HG03159 (cell line): ENCODE data around the gene DPY19L3.
"Not testable (repeated sequence)": the region's sequence is repeated elsewhere in the genome, so short reads cannot be mapped to it uniquely, and the experiment has no call there.

Source experiments
- ATAC-seq: cut with Tn5 transposase; IDR thresholded peaks from one replicate; pipeline ENCODE4 v1.9.1; 2021; ENCODE audit warnings: mild to moderate bottlenecking, moderate library complexity; ENCODE audit not compliant: unreplicated experiment

Gene DPY19L3

DNA sequence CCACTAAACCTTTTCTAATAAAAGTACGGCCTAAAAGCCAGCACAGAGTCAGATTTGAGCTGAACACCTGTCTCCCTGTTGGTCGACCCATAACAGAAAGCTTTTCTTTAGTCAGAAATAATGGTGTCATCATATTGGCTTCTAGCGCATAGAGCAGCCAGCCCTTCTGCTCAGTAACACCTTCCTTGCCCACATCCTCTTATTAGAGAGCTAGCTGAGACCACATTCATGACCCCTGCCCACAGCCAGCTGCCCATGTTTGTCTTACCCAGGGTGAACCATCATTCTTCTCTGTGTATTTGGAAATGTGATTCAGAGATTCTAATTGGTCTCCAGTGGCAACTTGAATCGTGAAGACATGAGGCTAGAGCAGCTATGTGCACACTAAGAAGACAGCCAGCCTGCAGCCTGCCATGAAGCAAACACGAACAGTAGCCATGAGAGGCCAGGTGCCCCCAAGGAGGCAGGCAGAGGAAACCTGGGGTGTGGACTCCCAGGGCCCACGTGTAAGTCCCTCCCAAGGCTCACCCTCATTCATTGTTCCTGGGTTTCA, 93.2 kb downstream of the DPY19L3 start:
- ATAC-seq = no peak

- ATAC-seq = not testable (repeated sequence)
These were observed 106.9 kb downstream of the DPY19L3 start for GRCh38 chr19:32512498-32512897.

DNA sequence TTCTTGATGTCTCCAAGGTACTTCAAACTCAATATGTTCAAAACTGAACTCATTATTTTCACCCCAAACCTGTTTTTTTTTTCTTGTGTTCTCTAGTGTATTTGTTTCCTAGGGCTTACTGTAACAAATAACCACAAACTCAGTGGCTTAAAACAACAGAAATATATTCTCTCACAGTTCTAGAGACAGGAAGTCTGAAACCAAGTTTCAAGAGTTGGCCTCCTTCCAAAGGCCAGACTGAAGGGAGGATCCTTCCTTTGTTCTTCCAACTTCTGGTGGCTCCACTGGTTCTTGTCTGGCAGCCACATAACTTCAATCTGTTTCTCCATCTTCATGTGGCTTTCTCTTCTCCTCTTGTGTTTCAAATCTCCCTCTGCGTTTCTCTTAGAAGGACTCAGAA, 113.5 kb downstream of the DPY19L3 start:
- no peak for ATAC-seq

GRCh38 chr19:32522967-32523366, 117.4 kb downstream of the DPY19L3 start:
- ATAC-seq = no peak

DNA sequence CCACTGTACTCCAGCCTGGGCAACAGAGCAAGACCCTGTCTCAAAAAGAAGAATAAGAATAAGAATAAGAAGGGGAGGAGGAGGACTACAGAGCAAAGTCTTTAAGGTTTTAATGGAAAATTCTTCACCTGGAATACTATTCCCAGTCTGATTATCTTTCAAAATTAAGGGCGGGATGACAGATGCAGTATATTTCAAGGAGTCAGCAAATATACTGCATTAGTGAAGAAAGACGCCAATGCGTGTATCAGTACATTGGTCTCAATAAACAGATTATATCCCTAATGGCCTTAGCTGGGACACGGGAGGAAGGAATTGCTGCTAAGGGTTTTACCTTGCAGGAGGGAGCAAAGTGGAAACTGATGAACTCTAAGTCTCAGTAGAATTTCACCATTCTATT, 121.3 kb downstream of the DPY19L3 start:
- ATAC-seq = no peak

- no peak for ATAC-seq
These were observed 125.2 kb downstream of the DPY19L3 start for GRCh38 chr19:32530773-32531172.

GRCh38 chr19:32532233-32532632, 126.7 kb downstream of the DPY19L3 start:
- no peak for ATAC-seq
